DND-41 (cell line): Measurements from ENCODE around the gene SRPX.

Experiments used
- ATAC-seq: fragments of 200-7000 bp; cut with Tn5 transposase; 3 replicates; pipeline ENCODE4 v1.9.1; 2021; ENCODE audit warnings: low read depth; ENCODE audit not compliant: insufficient read depth
- DNase-seq: peaks from one replicate; pipeline ENCODE4 v3.0.0-alpha.2; 2020
- H2AFZ ChIP-seq: 2 replicates; pipeline ENCODE4 v1.6.0; 2012; ENCODE audit warnings: low read depth, low read length
- H3K27ac ChIP-seq: 2 replicates; pipeline ENCODE4 v1.5.1; 2012; ENCODE audit warnings: low read length, inconsistent platforms
- H3K27me3 ChIP-seq: fragments of 200-600 bp; sonication (generic); 2 replicates; pipeline ENCODE4 v1.6.0; 2012; ENCODE audit warnings: low read length, mild to moderate bottlenecking, inconsistent platforms; ENCODE audit not compliant: insufficient read depth, poor library complexity
- H3K36me3 ChIP-seq: 2 replicates; pipeline ENCODE4 v1.5.1; 2012; ENCODE audit warnings: low read length, inconsistent platforms; ENCODE audit not compliant: insufficient read depth
- H3K4me1 ChIP-seq: 2 replicates; pipeline ENCODE4 v1.5.1; 2012; ENCODE audit warnings: mild to moderate bottlenecking, low read length; ENCODE audit not compliant: insufficient read depth
- H3K4me2 ChIP-seq: 2 replicates; pipeline ENCODE4 v1.6.0; 2012; ENCODE audit warnings: mild to moderate bottlenecking, moderate library complexity, low read length, inconsistent platforms; ENCODE audit not compliant: insufficient read depth
- H3K4me3 ChIP-seq, 2 experiments: fragments of 200-600 bp in 1 of 2; shearing (Covaris generic) in 1 of 2; 2 replicates each; pipeline ENCODE4 v1.5.1; 2012 to 2016; ENCODE audit warnings: inconsistent platforms in 2 of 2, low read length in 2 of 2, mild to moderate bottlenecking in 2 of 2, low read depth in 1 of 2, moderate library complexity in 1 of 2
- H3K79me2 ChIP-seq: 2 replicates; pipeline ENCODE4 v1.6.0; 2012; ENCODE audit warnings: low read length, inconsistent platforms; ENCODE audit not compliant: insufficient read depth
- H3K9ac ChIP-seq: 2 replicates; pipeline ENCODE4 v1.6.0; 2012; ENCODE audit warnings: low read depth, mild to moderate bottlenecking, inconsistent platforms, low read length, moderate library complexity
- H3K9me3 ChIP-seq: 2 replicates; pipeline ENCODE4 v1.5.1; 2012; ENCODE audit warnings: low read length, moderate library complexity, mild to moderate bottlenecking, inconsistent platforms; ENCODE audit not compliant: insufficient read depth, severe bottlenecking
- H4K20me1 ChIP-seq: 2 replicates; pipeline ENCODE4 v1.6.0; 2012; ENCODE audit warnings: low read length; ENCODE audit not compliant: insufficient read depth
- EZH2 ChIP-seq: IDR thresholded peaks from 3 replicates; pipeline ENCODE4 v1.6.1; 2012; ENCODE audit warnings: borderline replicate concordance, low read depth, mild to moderate bottlenecking, moderate library complexity, low read length, inconsistent platforms; ENCODE audit not compliant: severe bottlenecking
- TF ChIP-seq, protein P1 (sequence below): IDR thresholded peaks from 2 replicates; pipeline ENCODE4 v1.5.1; 2012; ENCODE audit warnings: borderline replicate concordance, low read length, moderate library complexity, mild to moderate bottlenecking; ENCODE audit not compliant: poor library complexity, severe bottlenecking; ENCODE audit errors: extremely low read depth

SRPX gene

GRCh38 chrX:38110231-38110630 is 110.4 kb downstream of the SRPX start:
- DNase-seq (no peak), ATAC-seq (no peak)
- no peak for TF ChIP-seq EZH2
- TF ChIP-seq, protein P1, sequence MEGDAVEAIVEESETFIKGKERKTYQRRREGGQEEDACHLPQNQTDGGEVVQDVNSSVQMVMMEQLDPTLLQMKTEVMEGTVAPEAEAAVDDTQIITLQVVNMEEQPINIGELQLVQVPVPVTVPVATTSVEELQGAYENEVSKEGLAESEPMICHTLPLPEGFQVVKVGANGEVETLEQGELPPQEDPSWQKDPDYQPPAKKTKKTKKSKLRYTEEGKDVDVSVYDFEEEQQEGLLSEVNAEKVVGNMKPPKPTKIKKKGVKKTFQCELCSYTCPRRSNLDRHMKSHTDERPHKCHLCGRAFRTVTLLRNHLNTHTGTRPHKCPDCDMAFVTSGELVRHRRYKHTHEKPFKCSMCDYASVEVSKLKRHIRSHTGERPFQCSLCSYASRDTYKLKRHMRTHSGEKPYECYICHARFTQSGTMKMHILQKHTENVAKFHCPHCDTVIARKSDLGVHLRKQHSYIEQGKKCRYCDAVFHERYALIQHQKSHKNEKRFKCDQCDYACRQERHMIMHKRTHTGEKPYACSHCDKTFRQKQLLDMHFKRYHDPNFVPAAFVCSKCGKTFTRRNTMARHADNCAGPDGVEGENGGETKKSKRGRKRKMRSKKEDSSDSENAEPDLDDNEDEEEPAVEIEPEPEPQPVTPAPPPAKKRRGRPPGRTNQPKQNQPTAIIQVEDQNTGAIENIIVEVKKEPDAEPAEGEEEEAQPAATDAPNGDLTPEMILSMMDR: no peak
- H2AFZ ChIP-seq: no peak overlapping the region
- no peaks in the 10 kb centered on the region for H3K36me3 ChIP-seq
- H3K4me2 ChIP-seq: no peak overlapping the region
- no peaks in the 10 kb centered on the region for H3K4me1 ChIP-seq
- no peaks in the 10 kb centered on the region for H3K9me3 ChIP-seq
- H3K9ac ChIP-seq: no peak overlapping the region
- no peaks in the 10 kb centered on the region for H4K20me1 ChIP-seq
- H3K79me2 ChIP-seq: no peaks in the 10 kb centered on the region
- no peak overlapping the region for H3K27ac ChIP-seq
- H3K27me3 ChIP-seq: no peaks in the 10 kb centered on the region
- no peak overlapping the region for H3K4me3 ChIP-seq

- H3K27ac ChIP-seq: no peak overlapping the region
- no peaks in the 10 kb centered on the region for H3K4me1 ChIP-seq
- H2AFZ ChIP-seq: no peak overlapping the region
- no peaks in the 10 kb centered on the region for H3K9me3 ChIP-seq
- H3K9ac ChIP-seq: no peak overlapping the region
- no peaks in the 10 kb centered on the region for H3K27me3 ChIP-seq
- ATAC-seq (no peak), DNase-seq (no peak)
- no peaks in the 10 kb centered on the region for H3K79me2 ChIP-seq
- no peak overlapping the region for H3K4me3 ChIP-seq
- H4K20me1 ChIP-seq: no peaks in the 10 kb centered on the region
- no peak overlapping the region for H3K4me2 ChIP-seq
- no peaks in the 10 kb centered on the region for H3K36me3 ChIP-seq
- TF ChIP-seq, protein P1: no peak
- no peak for TF ChIP-seq EZH2
Measured at GRCh38 chrX:38109042-38109898, 111.4 kb downstream of the SRPX start.

DNA sequence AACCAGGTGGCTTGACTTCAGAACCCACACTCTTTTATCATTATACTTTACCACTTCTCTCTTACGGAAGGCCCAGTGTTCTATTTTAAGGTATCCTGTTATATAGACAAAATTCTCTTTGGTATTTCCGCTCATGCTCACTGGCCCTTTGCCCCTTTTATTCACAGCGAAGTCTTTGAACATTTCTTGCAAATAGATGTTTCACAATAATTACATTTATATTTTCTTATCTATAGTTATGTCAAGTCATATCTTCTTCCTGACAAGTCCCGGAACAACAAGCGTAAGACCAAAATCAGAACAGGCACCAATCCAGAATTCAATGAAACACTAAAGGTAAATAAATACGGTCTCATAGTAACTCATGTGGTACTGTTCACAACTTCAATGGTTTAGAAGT is 112.3 kb downstream of the SRPX start:
- no peak overlapping the region for H3K27ac ChIP-seq

More for the DNA sequence above, 112.3 kb downstream of the SRPX start:
- no peak for DNase-seq
- no peaks in the 10 kb centered on the region for H3K79me2 ChIP-seq
- H3K4me3 ChIP-seq: no peak overlapping the region
- no peaks in the 10 kb centered on the region for H3K4me1 ChIP-seq
- H2AFZ ChIP-seq: no peak overlapping the region
- no peaks in the 10 kb centered on the region for H3K36me3 ChIP-seq
- ATAC-seq: no peak
- H3K9me3 ChIP-seq: no peaks in the 10 kb centered on the region
- no peaks in the 10 kb centered on the region for H4K20me1 ChIP-seq
- no peak overlapping the region for H3K4me2 ChIP-seq
- no peaks in the 10 kb centered on the region for H3K27me3 ChIP-seq
- H3K9ac ChIP-seq: no peak overlapping the region
- no peak for TF ChIP-seq EZH2
- TF ChIP-seq, protein P1: no peak
